ENCODE results near the gene CEACAM19. TPM values are rescaled to one million over a fixed set of nuclear protein-coding genes. Genes with fewer than 3 reads are reported as not detected.

CEACAM19 gene
- total and polyA plus RNA-seq, 10 of the 15 experiments (the other 5 are each of a cell fraction or from before 2014, with no cell fraction given) = 0.13 to 0.31 (median 0.17) TPM; not detected in 4

DNA sequence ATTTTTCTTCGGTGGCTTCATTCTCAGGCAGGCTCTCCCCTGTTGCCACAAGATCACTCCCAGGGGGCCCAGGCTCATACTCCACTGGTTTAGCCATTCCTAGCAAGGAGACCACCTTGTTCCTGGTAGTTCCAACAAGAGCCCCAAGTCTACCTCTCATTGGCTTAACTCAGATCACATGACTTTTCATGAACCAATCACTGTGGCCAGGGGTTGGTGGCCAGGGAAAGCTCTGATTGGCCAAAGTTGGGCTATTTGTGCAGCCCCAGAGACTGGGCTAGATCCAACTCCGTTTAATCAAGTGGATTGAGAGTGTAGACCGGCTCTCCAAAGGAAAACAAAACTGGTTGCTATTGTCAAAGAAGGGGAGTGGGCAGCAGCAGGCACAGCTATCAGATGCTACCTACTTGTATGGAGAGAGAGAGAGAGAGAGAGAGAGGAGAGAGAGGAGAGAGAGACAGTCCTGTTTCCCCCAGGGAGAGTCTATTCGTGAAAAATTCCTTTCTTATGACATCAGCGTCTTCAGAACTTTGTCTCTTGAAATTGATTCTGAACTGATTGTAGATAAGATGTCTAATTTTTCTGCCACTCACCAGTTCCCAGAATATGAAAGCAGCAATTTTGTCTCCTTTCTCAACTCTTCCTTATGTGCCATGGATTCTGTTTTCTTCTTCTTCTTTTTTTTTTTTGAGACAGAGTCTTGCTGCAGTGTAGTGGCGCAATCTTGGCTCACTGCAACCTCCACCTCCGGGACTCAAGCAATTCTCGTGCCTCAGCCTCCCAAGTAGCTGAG lies 5.9 kb downstream of the CEACAM19 start:
- no peak overlapping the region for H2AFZ ChIP-seq (ENCODE audit: control insufficient read depth, low read depth, low read length)
- H3K27me3 ChIP-seq (replicated peaks in 1 of 2; ENCODE audit: control insufficient read depth in 2 of 2, insufficient read depth in 2 of 2, low read length in 1 of 2) = no peaks in the 10 kb centered on the region
- H3K9me3 ChIP-seq (replicated peaks; ENCODE audit: control insufficient read depth, insufficient read depth, low read length) = peaks cover 2% of the 10 kb centered on the region; the same call in 2 of the 3 replicates
- FAIRE-seq (no peak), ATAC-seq (no peak), DNase-seq (ENCODE audit: low read depth, low spot score) (no peak)
- no peak overlapping the region for H3K4me2 ChIP-seq (ENCODE audit: control insufficient read depth, insufficient read depth)
- TF ChIP-seq, protein P1, sequence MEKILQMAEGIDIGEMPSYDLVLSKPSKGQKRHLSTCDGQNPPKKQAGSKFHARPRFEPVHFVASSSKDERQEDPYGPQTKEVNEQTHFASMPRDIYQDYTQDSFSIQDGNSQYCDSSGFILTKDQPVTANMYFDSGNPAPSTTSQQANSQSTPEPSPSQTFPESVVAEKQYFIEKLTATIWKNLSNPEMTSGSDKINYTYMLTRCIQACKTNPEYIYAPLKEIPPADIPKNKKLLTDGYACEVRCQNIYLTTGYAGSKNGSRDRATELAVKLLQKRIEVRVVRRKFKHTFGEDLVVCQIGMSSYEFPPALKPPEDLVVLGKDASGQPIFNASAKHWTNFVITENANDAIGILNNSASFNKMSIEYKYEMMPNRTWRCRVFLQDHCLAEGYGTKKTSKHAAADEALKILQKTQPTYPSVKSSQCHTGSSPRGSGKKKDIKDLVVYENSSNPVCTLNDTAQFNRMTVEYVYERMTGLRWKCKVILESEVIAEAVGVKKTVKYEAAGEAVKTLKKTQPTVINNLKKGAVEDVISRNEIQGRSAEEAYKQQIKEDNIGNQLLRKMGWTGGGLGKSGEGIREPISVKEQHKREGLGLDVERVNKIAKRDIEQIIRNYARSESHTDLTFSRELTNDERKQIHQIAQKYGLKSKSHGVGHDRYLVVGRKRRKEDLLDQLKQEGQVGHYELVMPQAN (conservative IDR thresholded peaks at IDR 0.05) = no peak
- peak; percentile 87 for TF ChIP-seq NFYB (IDR thresholded peaks at IDR 0.05; ENCODE audit: insufficient read depth, low read depth, low read length)
- no peaks in the 10 kb centered on the region for H3K36me3 ChIP-seq (ENCODE audit: control insufficient read depth in 2 of 2, insufficient read depth in 2 of 2, low read length in 1 of 2)
- no peak overlapping the region for H3K27ac ChIP-seq (ENCODE audit: control insufficient read depth, insufficient read depth)
- H3K4me3 ChIP-seq = no peak overlapping the region
- POLR2A ChIA-PET = interaction anchor here (1.2 kb wide), 1 partner anchor 13 kb away, joined by 3 read pairs; no protein-coding TSS in a partner anchor
- SMC1A ChIA-PET (ENCODE audit: uncharacterized antibody, unreplicated experiment) = no interaction called here
- peaks cover 1% of the 10 kb centered on the region for H3K4me1 ChIP-seq (ENCODE audit: control insufficient read depth, insufficient read depth, low read length)
- RAD21 ChIA-PET (ENCODE audit: unreplicated experiment) = interaction anchor here (1.0 kb wide), 1 partner anchor 106 kb away, joined by 3 read pairs; no protein-coding TSS in a partner anchor
- no peaks in the 10 kb centered on the region for H4K20me1 ChIP-seq (ENCODE audit: control insufficient read depth, insufficient read depth)
- in situ Hi-C loops (cut with MboI) = no loop called here
- H3K9ac ChIP-seq (ENCODE audit: control insufficient read depth, insufficient read depth, low read length) = no peak overlapping the region
- WGBS (ENCODE audit: insufficient coverage, insufficient replicate concordance, low lambda C conversion rate, missing lambda C conversion rate) = 43% methylated on average over 8 of the region's 8 CpGs
- no peaks in the 10 kb centered on the region for H3K79me2 ChIP-seq (ENCODE audit: control insufficient read depth, insufficient read depth, low read length)
- CTCF ChIA-PET = no interaction called here
- intact Hi-C loops (cut with micrococcal nuclease; ENCODE audit: unreplicated experiment) = no loop called here
- no TSS peak for BruUV-seq (replicated peaks)

DNA sequence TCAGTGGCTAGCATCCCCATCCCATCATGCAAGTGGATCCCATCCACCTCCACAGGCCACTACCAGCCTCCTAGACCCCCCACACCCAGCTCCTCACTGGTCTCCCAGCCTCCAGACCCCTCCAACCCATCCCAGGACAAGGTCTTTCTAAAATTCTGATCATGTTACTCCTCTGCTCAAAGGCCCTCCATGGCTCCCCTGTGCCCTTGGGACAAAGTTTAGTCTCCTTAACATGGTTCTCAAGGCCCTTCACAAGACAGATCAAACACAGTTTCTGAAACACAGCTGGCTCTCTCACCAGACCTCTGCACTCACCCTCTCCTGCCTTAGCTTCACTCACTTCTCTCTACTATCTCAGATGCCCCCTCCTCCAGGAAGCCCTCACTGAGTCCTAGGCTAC lies 9.3 kb downstream of the CEACAM19 start:
- FAIRE-seq (no peak), DNase-seq (ENCODE audit: low read depth, low spot score) (no peak), ATAC-seq (no peak)
- ChIA-PET RAD21 (ENCODE audit: unreplicated experiment) (no interaction called here), SMC1A (ENCODE audit: uncharacterized antibody, unreplicated experiment) (no interaction called here), CTCF (interaction anchor here (0.8 kb wide), 1 partner anchor 26 kb away, joined by 3 read pairs; no protein-coding TSS in a partner anchor), POLR2A (no interaction called here)
- H3K4me2 ChIP-seq (ENCODE audit: control insufficient read depth, insufficient read depth) = no peak overlapping the region
- H3K4me1 ChIP-seq (ENCODE audit: control insufficient read depth, insufficient read depth, low read length) = peaks cover 28% of the 10 kb centered on the region
- no peaks in the 10 kb centered on the region for H3K27me3 ChIP-seq (replicated peaks in 1 of 2; ENCODE audit: control insufficient read depth in 2 of 2, insufficient read depth in 2 of 2, low read length in 1 of 2)
- no peak overlapping the region for H3K27ac ChIP-seq (ENCODE audit: control insufficient read depth, insufficient read depth)
- no peaks in the 10 kb centered on the region for H4K20me1 ChIP-seq (ENCODE audit: control insufficient read depth, insufficient read depth)
- in situ Hi-C loops (cut with MboI) = no loop called here
- H3K36me3 ChIP-seq (ENCODE audit: control insufficient read depth in 2 of 2, insufficient read depth in 2 of 2, low read length in 1 of 2) = no peaks in the 10 kb centered on the region
- TF ChIP-seq IKZF1 (conservative IDR thresholded peaks at IDR 0.05) (no peak), POLR2A (IDR thresholded peaks at IDR 0.05; ENCODE audit: low read depth, low read length) (no peak), SIN3A (IDR thresholded peaks at IDR 0.05; ENCODE audit: low read depth, low read length) (no peak), ZSCAN29 (IDR thresholded peaks at IDR 0.05) (no peak), FOXM1 (IDR thresholded peaks at IDR 0.05; ENCODE audit: low read depth, low read length) (no peak)
- intact Hi-C loops (cut with micrococcal nuclease; ENCODE audit: unreplicated experiment) = no loop called here
- no peaks in the 10 kb centered on the region for H3K9me3 ChIP-seq (replicated peaks; ENCODE audit: control insufficient read depth, insufficient read depth, low read length)
- H2AFZ ChIP-seq (ENCODE audit: control insufficient read depth, low read depth, low read length) = no peak overlapping the region
- no peaks in the 10 kb centered on the region for H3K79me2 ChIP-seq (ENCODE audit: control insufficient read depth, insufficient read depth, low read length)
- H3K9ac ChIP-seq (ENCODE audit: control insufficient read depth, insufficient read depth, low read length) = no peak overlapping the region
- no TSS peak for BruUV-seq (replicated peaks)
- no peak overlapping the region for H3K4me3 ChIP-seq
